Measurements from ENCODE around the gene MYH9.

Gene MYH9

DNA sequence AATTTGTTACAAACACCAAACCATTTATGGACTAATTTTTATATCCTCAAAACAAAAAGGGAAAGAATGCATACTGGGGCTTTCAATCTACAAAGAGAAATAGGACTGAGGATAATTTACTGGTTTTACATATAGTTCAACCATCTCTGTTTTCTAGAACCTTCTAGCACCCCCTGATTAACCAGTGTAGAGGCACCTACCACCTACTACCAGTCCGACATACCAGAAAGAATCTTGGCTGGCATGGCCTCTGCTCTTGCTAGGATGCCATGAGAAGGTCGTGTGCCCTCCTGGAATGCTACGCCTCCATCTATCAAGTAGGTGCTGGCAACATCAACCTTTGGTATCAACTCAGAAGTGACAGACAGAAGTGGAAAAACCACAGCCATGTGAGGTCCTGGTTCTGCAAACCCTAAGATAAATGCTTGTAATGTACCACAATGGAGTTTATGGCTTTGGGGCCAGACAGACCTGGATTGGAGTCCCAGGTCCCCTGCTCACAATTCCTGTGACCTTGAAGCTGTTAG lies 28.2 kb downstream of the MYH9 start:
- peak overlapping the region in 15 of 21 experiments; percentile 9 to 90 (median 37) for H3K27ac ChIP-seq
- H3K4me3 ChIP-seq = no peak overlapping the region

DNA sequence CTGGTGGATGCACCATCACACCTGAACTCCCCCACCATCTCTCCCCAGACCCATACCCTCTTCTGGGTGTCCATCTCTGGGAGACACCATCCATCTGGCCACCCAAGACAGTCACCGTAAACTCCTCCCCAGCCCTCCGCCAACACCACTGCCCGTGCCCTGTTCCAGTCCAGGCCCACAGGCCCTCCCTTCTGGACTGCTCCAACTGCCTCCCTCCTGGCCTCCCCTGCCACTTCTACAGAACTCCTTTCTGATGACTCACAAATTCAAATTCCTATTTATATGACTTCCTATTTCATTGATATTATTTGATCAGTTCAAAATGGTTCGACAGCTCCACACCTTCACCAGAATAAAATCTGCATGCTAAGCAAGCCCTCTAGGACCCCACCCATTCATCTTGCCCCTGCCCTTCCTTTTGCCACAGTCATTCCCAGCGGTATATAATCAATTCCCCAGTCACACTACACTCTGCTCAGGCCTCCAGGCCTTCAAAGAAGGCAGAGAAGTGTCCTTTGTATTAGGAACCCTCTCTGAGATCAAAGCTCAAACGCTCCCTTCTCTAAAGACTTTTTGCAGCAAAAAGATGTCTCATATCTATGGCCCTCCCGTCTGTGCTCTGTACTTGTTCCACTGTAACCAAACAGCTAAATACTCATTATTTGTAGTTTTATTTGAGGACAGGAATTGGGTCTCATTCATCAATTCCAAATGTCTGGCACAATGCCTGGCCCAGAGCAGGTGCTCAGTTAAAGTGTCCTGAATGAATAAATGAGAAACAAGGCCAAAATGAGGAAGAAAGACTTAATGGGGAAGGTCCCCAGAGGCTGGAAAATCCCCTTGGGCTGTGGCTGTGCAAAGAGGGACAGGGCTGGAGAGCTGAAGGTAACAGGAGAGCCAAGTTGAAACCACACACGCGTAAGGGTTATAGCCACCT lies 29.0 kb downstream of the MYH9 start:
- Histone ChIP-seq H3K4me3 (no peak overlapping the region), H3K27ac (peak overlapping the region in 17 of 21 experiments; percentile 9 to 90 (median 54))

DNA sequence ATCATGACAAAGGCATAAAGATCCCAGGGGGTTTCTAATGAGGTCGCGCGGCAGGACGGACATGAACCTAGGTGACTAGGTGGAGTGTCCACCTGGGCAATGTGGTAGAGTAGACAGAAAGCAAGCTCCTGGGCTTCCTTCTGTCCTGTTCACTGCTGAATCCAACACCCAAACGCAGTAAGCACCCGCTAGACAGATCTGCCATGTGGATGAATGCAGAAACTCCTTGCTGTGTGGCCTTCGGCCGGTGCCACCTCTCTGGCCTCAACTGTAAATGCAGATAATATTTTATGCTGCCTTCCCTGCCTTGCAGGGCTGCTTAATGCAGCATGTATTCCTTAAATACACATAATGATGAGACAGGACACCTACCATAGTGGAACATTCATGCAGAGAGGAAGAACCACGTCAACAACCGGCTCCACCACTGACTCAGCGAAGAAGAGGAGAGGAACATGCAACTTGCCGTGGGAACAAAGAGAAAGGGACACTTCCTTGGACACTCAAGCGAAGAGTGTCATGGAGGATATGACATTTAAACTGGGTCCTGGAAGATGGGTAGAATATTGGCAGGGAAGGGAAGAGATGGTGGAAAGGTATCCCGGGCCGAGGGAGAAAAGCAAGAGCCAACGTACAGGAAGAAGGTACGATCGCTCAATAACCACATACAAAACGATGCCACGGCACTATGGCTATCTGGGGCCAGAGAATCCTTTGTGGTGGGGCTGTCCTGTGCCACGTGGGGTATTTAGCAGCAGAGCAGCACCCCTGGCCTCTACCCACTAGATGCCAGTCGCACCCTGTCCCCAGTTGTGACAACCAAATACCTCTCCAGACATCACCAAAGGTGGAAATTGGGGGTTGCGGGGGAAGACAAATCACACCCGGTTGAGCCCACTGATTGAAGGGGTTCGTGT lies 30.8 kb downstream of the MYH9 start:
- Histone ChIP-seq H3K27ac (peak overlapping the region in 19 of 21 experiments; percentile 22 to 90 (median 61)), H3K4me3 (no peak overlapping the region)

DNA sequence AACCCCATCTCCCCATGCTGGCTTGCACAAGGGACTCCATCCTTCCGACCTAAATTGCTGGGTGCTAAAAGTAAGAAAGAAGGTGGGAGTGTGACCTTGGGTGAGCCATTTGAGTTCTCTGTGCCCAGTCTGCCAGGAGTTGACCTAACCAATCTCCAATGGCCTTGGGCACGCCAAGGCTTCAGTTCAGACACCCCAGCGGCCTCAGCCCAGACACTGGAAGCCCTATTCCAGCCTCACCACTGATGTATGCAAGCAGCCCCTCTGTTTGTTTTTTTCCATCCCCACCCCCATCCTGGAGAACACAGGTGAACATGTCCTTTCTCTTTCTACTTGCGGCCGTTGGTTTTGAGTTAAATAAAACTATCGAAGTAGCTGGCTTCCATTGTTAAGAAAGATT lies 31.9 kb downstream of the MYH9 start:
- H3K4me3 ChIP-seq = no peak overlapping the region
- peak overlapping the region; percentile 1 to 90 (median 75) for H3K27ac ChIP-seq

DNA sequence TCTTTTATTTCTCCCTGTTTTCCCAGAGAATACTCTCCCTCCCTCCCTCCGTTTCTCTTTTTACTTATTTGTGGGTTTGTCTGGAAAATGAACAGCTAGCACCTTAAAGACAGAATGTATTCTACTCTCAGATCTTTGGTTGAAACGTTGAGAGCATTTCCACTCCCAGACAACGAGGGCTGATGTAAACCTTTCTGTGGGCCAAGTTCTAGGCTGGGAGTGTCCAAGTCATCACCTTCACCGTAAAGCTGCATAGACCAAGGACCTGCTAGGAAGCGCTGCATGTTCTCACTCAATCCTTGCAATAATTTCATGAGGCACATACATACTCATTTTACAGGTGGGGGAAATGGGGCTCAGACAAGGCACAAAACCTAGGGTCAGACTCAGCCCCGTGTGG lies 32.4 kb downstream of the MYH9 start:
- Histone ChIP-seq H3K4me3 (no peak overlapping the region), H3K27ac (peak overlapping the region in 20 of 21 experiments; percentile 1 to 90 (median 75))

DNA sequence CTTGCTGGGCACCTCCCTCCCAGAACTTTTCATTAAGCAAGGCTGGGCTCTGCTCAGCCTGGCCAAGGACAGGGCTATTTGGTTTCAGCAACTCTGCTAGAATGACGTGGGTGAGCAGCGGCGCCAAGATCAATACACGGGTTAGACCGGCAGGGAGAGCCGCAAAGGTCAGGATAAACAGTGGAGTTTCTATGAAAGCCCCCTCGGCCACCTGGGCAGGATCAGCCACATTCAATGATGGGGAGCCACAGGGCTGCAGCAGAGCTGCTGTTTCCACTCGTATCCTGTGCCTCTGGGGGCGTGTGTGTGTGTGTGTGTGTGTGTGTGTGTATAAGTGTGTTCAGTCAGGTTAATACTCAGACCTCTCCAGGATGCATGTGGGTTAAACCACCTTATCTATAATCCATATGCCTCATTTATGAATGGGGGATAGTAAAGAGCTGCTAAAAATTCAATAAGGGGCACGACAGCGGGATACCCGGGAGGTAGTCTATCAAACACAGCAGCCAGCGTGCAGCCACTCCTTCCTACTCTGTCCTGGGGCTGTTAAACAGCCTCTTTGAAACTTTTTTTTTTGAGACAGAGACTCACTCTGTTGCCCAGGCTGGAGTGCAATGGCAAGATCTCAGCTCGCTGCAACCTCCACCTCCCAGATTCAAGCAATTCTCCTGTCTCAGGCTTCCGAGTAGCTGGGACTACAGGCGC lies 34.8 kb downstream of the MYH9 start:
- H3K4me3 ChIP-seq = no peak overlapping the region

DNA sequence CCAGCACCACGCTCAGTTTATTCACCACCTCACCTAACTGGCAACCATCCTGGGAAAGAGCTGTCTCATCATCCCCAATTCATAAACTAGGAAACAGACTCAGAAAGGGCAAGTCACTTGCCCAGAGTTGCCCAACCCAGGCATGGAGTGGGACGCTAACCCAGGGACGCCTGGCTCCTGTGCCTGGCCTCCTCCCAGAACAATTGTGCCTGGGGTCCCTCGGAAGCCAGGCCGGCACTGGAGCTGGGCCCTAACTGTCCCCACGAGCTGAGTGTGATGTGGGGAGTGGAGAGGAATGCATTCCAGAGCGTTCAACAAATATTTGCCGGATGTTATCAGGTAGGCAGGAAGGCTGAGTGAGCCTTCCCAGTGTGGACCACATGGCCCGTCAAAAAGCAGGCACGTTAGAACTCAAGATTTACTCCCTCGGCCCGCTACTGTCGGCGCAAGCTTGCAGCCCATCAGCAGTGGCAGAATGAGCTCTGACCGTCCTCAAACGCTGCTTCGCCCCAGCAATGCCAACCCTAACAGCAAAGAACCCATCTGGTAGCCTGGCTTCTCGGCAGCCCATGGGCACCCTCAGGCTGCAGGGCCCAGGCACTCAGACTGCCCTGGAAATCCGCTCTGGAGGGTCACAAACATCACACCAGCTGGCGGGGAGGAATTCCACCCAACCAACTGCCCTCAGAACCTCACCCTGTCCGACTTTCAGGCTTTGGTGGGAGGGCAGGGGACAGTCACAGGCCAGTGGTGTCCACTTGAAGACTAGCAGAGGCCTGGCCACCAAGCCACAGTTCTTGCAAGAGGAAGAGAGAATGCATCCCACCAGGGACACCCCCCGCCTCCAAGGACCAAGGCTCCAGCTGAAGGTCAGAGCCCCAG lies 35.6 kb downstream of the MYH9 start:
- Histone ChIP-seq H3K27ac (peak overlapping the region in 20 of 21 experiments; percentile 44 to 90 (median 78)), H3K4me3 (no peak overlapping the region)

More for the DNA sequence above, 34.8 kb downstream of the MYH9 start:
- peak overlapping the region in 19 of 21 experiments; percentile 46 to 90 (median 78) for H3K27ac ChIP-seq

DNA sequence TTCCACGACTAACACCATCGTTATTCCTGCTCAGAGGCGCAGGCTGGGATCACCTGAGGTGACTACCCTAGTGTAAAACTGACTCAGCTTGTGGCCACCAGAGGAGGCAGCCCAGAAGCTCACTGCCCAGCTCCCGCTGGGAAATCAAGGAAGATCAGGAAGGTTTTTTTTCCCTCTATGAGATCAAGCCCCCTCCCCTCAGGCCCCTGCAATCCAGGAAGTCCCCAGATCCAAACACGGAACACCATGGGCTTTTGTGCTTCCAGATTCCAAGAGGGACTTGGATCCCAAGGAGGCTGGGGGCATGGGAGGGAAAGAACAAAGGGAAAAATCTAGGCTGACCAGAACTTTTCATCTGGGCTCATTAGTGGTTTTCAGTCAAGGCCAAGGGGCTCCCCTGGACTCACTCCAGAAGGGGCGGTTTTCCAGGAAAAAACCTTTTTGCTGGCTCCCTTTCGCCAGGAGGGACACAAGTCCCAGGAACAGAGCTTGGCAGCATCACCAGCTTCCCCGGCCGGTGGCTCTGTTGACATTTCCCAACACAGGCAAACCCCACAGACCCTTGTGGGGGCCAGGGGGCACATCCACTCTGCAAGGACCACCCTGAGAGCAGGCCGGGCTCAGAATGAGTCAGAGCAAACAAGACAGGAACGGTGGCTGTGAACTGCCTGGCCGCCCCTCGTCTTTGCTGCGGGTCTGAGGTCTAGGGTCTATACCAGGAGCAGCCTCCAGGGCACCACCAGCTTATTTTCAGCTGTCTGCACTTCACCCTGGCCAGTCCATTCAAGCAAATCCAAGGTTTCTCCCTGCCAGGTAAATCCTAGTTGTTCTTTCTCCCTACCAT lies 36.8 kb downstream of the MYH9 start:
- Histone ChIP-seq H3K4me3 (no peak overlapping the region), H3K27ac (peak overlapping the region in 20 of 21 experiments; percentile 18 to 90 (median 78))

DNA sequence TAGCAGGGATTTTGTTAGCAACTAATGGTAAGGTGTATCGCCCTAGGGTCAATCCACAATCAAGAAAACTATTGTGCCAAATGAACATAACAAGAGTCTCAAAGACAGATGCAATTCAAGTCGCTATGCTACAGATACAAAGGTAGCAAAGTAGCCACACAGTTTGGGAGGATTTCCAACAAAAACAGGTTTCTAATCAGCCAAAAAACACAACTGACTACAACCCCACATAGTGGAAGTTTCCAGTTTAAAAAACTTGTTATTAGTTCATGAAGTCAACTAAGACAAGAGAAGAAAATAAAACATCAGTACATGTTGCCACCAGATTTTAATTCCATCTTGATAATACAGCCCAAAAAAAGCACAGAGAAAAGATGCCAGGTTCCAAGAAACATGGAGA lies 38.0 kb downstream of the MYH9 start:
- no peak overlapping the region for H3K4me3 ChIP-seq
- H3K27ac ChIP-seq = peak overlapping the region in 10 of 21 experiments; percentile 0 to 90 (median 65)

DNA sequence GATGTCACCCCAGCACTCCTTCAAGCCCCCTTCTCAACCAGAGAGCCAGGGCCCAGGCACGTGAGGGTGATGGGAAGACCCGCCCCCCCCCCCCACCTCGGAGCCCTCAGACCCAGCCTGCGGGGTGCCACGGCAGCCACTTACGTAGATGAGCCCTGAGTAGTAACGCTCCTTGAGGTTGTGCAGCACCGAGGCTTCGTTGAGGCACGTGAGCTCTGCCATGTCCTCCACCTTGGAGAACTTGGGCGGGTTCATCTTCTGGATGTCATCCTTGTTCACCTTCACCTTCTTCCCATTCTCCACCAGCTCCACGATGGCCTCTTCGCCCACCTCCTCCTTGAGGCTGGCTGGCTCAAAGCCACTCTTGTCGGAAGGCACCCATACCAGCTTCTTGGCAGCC lies 39.0 kb downstream of the MYH9 start:
- H3K27ac ChIP-seq = peak overlapping the region in 5 of 21 experiments; percentile 6 to 53 (median 28)

DNA sequence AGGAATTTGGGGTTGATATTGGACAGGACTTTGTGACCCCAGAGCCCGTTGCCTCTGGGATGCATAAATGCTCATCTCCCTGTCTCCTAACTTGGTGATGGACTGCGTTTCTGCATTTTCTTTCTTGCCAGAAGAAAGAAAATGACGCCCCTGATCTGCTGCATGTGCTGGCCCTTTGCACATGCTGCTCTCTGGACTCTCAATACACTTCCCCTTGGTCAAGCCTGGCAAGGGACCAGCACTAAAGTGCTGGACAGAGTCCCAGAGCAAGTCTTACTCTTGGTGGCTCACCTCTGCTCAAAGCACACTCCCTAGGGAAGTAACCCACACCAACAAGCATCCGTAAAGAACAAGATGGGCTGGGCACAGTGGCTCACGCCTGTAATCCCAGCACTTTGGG lies 40.7 kb downstream of the MYH9 start:
- Histone ChIP-seq H3K27ac (peak overlapping the region in 6 of 21 experiments; percentile 23 to 57 (median 30)), H3K4me3 (no peak overlapping the region)

More for the DNA sequence above, 39.0 kb downstream of the MYH9 start:
- no peak overlapping the region for H3K4me3 ChIP-seq

DNA sequence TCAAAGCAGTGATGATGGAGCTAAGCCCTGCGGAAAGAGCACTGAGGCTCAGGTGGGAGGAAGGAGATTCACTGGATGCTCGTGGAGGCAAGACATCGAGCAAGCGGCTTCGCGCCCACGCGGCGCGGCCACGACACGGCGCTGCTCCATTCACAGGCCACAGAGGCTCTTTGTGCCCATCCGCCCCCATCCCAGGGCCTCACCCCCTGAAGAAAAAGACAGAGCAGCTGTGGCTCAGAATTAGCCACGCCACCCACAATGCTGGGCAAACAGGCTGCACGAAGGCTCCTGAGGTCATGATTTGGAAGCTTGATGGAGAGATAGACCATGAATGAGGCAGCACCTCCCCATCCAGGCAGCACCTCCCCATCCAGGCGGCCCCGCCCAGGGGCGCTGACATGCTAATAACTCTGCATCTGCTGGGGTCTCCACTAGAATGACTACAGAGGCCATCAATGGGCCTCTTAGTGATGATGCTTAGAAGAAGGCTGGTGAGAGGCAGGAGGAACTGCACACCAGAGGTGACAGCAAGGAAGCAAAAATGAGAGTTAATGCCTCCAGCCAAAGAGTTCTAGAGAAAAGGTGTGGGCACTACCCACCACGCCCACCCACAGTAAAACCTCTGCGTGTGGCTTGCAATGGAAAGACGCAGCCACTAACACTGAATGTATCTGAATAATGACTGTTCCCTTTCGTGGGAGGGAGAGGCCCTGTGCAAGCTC lies 43.5 kb downstream of the MYH9 start:
- peak overlapping the region in 19 of 21 experiments; percentile 19 to 80 (median 62) for H3K27ac ChIP-seq
- H3K4me3 ChIP-seq = no peak overlapping the region

DNA sequence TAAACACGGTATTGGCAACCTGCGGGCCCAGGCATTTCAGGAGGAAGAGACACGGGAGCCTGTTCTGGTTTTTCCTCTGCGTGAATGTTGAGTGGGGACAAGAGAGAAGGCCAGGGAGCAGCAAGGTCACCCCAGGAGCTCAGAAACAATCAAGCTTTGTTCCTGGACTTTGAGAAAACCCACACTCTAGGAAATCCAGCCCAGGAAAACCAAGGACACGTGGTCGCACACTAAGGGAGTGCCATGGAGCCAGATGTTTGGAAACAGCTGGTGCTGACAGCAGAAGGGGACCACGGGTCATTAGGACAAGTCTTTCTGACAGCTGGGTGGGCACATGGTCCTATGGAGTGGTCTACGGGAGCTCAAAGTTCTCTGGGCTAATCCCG lies 44.1 kb downstream of the MYH9 start:
- H3K4me3 ChIP-seq = no peak overlapping the region
- peak overlapping the region in 17 of 21 experiments; percentile 19 to 80 (median 62) for H3K27ac ChIP-seq

DNA sequence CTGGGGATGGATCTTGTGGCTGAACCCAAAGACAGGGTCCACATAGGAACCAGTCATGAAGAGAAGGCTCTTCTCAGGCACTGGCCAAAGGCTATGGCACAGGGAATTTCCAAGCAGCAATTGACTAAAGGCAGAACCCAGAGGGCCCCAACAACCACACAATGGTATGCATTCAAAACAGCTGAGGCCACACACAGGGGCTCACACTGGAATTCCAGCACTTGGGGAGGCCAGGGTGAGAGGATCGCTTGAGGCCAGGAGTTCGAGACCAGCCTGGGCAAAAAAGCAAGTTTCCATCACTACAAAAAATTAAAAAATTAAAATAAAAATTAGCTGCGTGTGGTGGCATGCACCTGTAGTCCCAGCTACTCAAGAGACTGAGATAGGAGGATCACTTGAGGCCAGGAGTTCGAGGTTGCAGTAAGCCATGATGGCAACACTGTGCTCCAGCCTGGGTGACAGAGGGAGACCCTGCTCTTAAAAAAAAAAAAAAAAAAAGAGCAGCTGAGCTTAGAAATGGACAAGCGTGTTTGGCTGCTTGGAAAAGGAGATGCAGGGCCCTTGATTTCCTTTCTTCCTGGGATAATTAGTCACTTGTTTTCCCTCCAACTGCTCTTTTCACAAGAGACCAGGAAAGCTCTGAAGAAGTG lies 44.6 kb downstream of the MYH9 start:
- H3K4me3 ChIP-seq = no peak overlapping the region
- H3K27ac ChIP-seq = peak overlapping the region in 14 of 21 experiments; percentile 35 to 80 (median 61)

DNA sequence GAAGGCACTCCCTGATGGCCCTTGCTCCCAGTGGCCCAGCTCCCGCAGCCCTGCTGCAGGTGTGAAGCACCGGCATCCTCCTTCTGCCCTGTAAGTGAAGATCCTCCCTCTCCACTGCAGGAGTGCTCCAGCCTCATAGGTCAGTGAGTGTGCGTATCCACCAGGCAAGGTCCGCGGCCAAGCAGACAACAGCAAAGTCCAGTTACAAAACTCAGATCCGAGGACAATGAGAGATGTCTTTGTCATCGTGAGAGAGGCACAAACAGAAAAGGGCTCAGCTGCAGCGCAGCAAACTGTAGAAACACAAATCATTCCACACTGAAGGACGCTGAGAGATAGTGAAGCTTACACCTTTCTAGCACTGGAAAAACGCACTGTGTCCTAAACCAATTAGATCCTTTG lies 46.1 kb downstream of the MYH9 start:
- Histone ChIP-seq H3K27ac (peak overlapping the region in 2 of 21 experiments; percentile 79 to 99), H3K4me3 (no peak overlapping the region)

DNA sequence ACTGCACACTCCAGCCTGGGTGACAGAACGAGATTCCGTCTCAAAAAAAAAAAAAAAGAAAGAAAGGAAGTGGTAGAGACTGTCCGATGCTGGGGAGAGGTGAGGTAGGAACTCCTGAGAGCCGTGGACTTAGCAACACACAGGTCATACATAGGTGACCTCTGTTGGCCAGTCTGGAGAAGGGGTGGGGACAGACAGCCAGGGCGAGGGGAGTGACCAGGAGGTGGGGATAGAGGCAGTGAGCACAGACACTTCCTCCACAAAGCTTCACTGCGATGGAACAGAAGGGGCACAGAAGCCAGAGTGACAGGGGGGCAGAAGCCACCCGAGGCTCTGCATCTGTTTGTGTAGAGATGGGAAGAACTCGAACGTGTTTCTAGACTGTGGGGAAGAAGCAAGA lies 47.1 kb downstream of the MYH9 start:
- Histone ChIP-seq H3K4me3 (no peak overlapping the region), H3K27ac (peak overlapping the region in 13 of 21 experiments; percentile 3 to 99 (median 52))
